Thyroid gland (tissue), 4 donors: ENCODE data around the gene NEK7.

Source experiments
- POLR2A ChIP-seq, 2 donors: fragments of 450-650 bp; IDR thresholded peaks; one replicate each; pipeline ENCODE4 v1.6.1; 2017; ENCODE audit warnings: antibody characterized with exemption in 2 of 2, mild to moderate bottlenecking in 2 of 2, moderate library complexity in 1 of 2
- TF ChIP-seq, protein P1 (sequence below), 6 experiments: fragments of 200-600 bp in 3 of 6; fragments of 450-650 bp in 3 of 6; sonication (generic) in 3 of 6; IDR thresholded peaks; one replicate each; pipeline ENCODE4 v1.5.1; 2016 to 2019; ENCODE audit warnings: antibody characterized with exemption in 6 of 6, mild to moderate bottlenecking in 2 of 6, inconsistent platforms in 1 of 6, moderate library complexity in 1 of 6

DNA sequence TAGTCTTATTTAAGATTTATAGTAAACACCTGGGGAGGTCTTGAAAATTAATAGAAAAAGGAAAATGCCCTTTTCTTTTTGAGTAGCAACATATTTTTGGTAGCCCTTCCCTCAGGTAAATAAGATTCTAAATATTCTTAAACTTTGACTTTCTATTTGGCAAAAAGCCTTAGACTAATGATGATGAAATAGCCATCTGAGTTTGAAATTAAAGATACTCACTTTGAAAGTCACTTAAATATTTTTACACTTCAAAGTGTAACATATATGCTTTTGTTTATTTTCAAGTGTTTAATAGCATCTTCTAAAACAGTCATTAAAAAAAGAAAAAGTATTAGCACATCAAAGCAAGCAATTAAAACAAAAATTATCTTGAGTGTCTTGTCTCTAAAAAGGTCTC, 135.1 kb downstream of the NEK7 start:
- TF ChIP-seq POLR2A (IDR thresholded peaks at IDR 0.05) = no peak
- TF ChIP-seq, protein P1, sequence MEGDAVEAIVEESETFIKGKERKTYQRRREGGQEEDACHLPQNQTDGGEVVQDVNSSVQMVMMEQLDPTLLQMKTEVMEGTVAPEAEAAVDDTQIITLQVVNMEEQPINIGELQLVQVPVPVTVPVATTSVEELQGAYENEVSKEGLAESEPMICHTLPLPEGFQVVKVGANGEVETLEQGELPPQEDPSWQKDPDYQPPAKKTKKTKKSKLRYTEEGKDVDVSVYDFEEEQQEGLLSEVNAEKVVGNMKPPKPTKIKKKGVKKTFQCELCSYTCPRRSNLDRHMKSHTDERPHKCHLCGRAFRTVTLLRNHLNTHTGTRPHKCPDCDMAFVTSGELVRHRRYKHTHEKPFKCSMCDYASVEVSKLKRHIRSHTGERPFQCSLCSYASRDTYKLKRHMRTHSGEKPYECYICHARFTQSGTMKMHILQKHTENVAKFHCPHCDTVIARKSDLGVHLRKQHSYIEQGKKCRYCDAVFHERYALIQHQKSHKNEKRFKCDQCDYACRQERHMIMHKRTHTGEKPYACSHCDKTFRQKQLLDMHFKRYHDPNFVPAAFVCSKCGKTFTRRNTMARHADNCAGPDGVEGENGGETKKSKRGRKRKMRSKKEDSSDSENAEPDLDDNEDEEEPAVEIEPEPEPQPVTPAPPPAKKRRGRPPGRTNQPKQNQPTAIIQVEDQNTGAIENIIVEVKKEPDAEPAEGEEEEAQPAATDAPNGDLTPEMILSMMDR (IDR thresholded peaks at IDR 0.05) = no peak
